ENCODE data around the gene NIPSNAP2. TPM values are rescaled to one million over a fixed set of nuclear protein-coding genes. Genes with fewer than 3 reads are reported as not detected.

Gene NIPSNAP2
- 30.0 and 34.0 TPM in 2 replicates for total RNA-seq

GRCh38 chr7:55964261-55965099 is at the start of gene NIPSNAP2:
TSS of gene NIPSNAP2 (plus strand) at chr7:55964585. CDS start at chr7:55964610, 25 bp downstream.

GRCh38 chr7:55951637-55952351 is 12.6 kb upstream of the NIPSNAP2 start, which contains the start of gene MRPS17:
TSS of gene MRPS17 (plus strand) at chr7:55951877. CDS start at chr7:55953196, 1,319 bp downstream.

Other genes with a start within 250 kb of the NIPSNAP2 start
- gene SEPTIN14, start 101.8 kb upstream of the NIPSNAP2 start, total RNA-seq = not detected in 2 replicates
- gene ZNF713, start 77.1 kb upstream of the NIPSNAP2 start, total RNA-seq = 1.3 TPM in 2 replicates
- 14.6 and 15.4 TPM in 2 replicates for gene MRPS17, start 12.7 kb upstream of the NIPSNAP2 start, total RNA-seq
- gene PSPH, start 86.9 kb downstream of the NIPSNAP2 start, total RNA-seq = 56.2 and 80.5 TPM in 2 replicates
- gene CCT6A, start 87.2 kb downstream of the NIPSNAP2 start, total RNA-seq = 185 and 191 TPM in 2 replicates
- 245 and 311 TPM in 2 replicates for gene SUMF2, start 99.7 kb downstream of the NIPSNAP2 start, total RNA-seq
- gene PHKG1, start 128.4 kb downstream of the NIPSNAP2 start, total RNA-seq = 0.43 and 0.55 TPM in 2 replicates
- gene CHCHD2, start 141.9 kb downstream of the NIPSNAP2 start, total RNA-seq = 240 and 280 TPM in 2 replicates
- not detected in 2 replicates for gene NUPR2, start 151.8 kb downstream of the NIPSNAP2 start, total RNA-seq